Calu3 (cell line): ENCODE measurements around the gene NAT10. TPM values are rescaled to one million over a fixed set of nuclear protein-coding genes. Genes with fewer than 3 reads are reported as not detected.

Source experiments
- BruUV-seq: library from RNA; stranded (reverse); fragments of 400-500 nt; replicated peaks from 2 replicates; lab custom pipeline; 2021; lab: Mats Ljungman, UMichigan
- CTCF ChIA-PET: fragments of 300-600 bp; sonication (Branson Sonifier 250); formaldehyde crosslinking; loops from one replicate; lab custom pipeline; 2022; ENCODE audit warnings: antibody characterized with exemption; lab: Charles Lee
- DNase-seq: peaks from one replicate; pipeline ENCODE4 v3.0.0; 2022
- H3K27ac Mint-ChIP-seq: one replicate; pipeline ENCODE4 v1.8.0; 2022; ENCODE audit warnings: mixed read lengths; ENCODE audit not compliant: unreplicated experiment
- H3K27me3 Mint-ChIP-seq: one replicate; pipeline ENCODE4 v1.8.0; 2022; ENCODE audit warnings: mixed read lengths; ENCODE audit not compliant: unreplicated experiment
- H3K36me3 Mint-ChIP-seq: one replicate; pipeline ENCODE4 v1.8.0; 2022; ENCODE audit warnings: mild to moderate bottlenecking, moderate library complexity, mixed read lengths; ENCODE audit not compliant: insufficient read depth, unreplicated experiment
- H3K4me1 Mint-ChIP-seq: one replicate; pipeline ENCODE4 v1.8.0; 2022; ENCODE audit warnings: mild to moderate bottlenecking, low read depth, mixed read lengths; ENCODE audit not compliant: unreplicated experiment
- H3K4me3 Mint-ChIP-seq: one replicate; pipeline ENCODE4 v1.8.0; 2022; ENCODE audit warnings: mild to moderate bottlenecking, low read depth, moderate library complexity, mixed read lengths; ENCODE audit not compliant: unreplicated experiment
- H3K9me3 Mint-ChIP-seq: one replicate; pipeline ENCODE4 v1.8.0; 2022; ENCODE audit warnings: low read depth, mixed read lengths; ENCODE audit not compliant: unreplicated experiment
- CTCF ChIP-seq: fragments of 200-600 bp; IDR thresholded peaks from one replicate; pipeline ENCODE4 v1.8.0; 2022; ENCODE audit warnings: antibody characterized with exemption; ENCODE audit not compliant: unreplicated experiment
- intact Hi-C: fragments of 100-400 bp; cut with micrococcal nuclease; formaldehyde crosslinking; loops from one replicate; pipeline ENCODE4 v1.10.0; 2022; ENCODE audit not compliant: unreplicated experiment
- total RNA-seq: library from RNA; stranded (reverse); gene quantifications from 2 replicates; pipeline ENCODE4 v1.2.3, GENCODE V29; 2022

NAT10 gene
- total RNA-seq, 1 experiment from 2014 or later = 80.1 TPM

GRCh38 chr11:34183848-34184391 is 78.5 kb downstream of the NAT10 start:
- DNase-seq = no peak
- intact Hi-C loops = no loop called here
- TF ChIP-seq CTCF = no peak
- Mint-ChIP-seq H3K9me3 (no peaks in the 10 kb centered on the region), H3K4me1 (peaks cover 12% of the 10 kb centered on the region), H3K27ac (no peak overlapping the region), H3K4me3 (no peak overlapping the region), H3K36me3 (peaks cover 9% of the 10 kb centered on the region), H3K27me3 (no peaks in the 10 kb centered on the region)
- no TSS peak for BruUV-seq
- CTCF ChIA-PET = interaction anchor here (0.6 to 1.0 kb wide), 2 partner anchors 10 to 158 kb away, joined by 4 read pairs; no protein-coding TSS in a partner anchor

- H3K36me3 Mint-ChIP-seq = peaks cover 9% of the 10 kb centered on the region
- no peak overlapping the region for H3K4me3 Mint-ChIP-seq
- no peaks in the 10 kb centered on the region for H3K9me3 Mint-ChIP-seq
- H3K27ac Mint-ChIP-seq = peak overlapping the region; percentile 42
- CTCF ChIA-PET = interaction anchor here (0.6 to 1.0 kb wide), 2 partner anchors 10 to 157 kb away, joined by 4 read pairs; no protein-coding TSS in a partner anchor
- peaks cover 18% of the 10 kb centered on the region for H3K4me1 Mint-ChIP-seq
- no peaks in the 10 kb centered on the region for H3K27me3 Mint-ChIP-seq
- DNase-seq = no peak
- intact Hi-C loops = no loop called here
- BruUV-seq = no TSS peak
- no peak for TF ChIP-seq CTCF
These were observed 79.1 kb downstream of the NAT10 start for GRCh38 chr11:34184505-34185015.

GRCh38 chr11:34185926-34186841 is 80.8 kb downstream of the NAT10 start:
- peaks cover 24% of the 10 kb centered on the region for H3K4me1 Mint-ChIP-seq
- no peak for DNase-seq

More at GRCh38 chr11:34185926-34186841, 80.8 kb downstream of the NAT10 start:
- Mint-ChIP-seq H3K27ac (no peak overlapping the region), H3K4me3 (no peak overlapping the region), H3K27me3 (no peaks in the 10 kb centered on the region), H3K9me3 (no peaks in the 10 kb centered on the region), H3K36me3 (peaks cover 9% of the 10 kb centered on the region)
- CTCF ChIA-PET = no interaction called here
- TF ChIP-seq CTCF = no peak
- no TSS peak for BruUV-seq
- intact Hi-C loops = no loop called here
